ENCODE results near the gene TRAPPC11. TPM values are rescaled to one million over a fixed set of nuclear protein-coding genes. Genes with fewer than 3 reads are reported as not detected.
A peak's percentile ranks its signal among the peaks of the same experiment; 100 is the strongest.

Gene TRAPPC11
- total and polyA plus RNA-seq, 4 donors: 7.6 to 27.9 (median 14.9) TPM

DNA sequence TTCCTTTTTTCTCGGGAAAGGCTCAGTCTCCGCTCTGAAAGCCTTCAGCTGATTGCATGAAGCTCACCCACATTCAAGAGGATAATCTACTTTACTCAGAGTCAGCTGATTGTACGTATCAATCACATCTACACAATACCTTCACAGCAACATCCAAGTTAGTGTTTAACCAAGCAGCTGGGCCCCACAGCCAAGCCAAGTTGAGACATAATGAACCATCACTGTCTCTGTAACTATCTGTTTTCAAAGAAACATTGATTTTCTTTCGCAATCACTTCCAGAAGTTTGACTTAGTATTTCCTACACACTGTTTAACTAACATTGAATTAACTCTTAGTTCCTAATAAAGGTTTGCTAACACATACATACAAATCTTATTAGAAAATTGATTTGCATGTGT, 40.4 kb upstream of the TRAPPC11 start:
- TF ChIP-seq JUND (IDR thresholded peaks at IDR 0.05): peak; percentile 27 to 88
- no peak for TF ChIP-seq FOXA2 (IDR thresholded peaks at IDR 0.05)
- TF ChIP-seq RAD21 (IDR thresholded peaks at IDR 0.05): peak in 1 of 2 donors; percentile 13
- TF ChIP-seq, protein P1, sequence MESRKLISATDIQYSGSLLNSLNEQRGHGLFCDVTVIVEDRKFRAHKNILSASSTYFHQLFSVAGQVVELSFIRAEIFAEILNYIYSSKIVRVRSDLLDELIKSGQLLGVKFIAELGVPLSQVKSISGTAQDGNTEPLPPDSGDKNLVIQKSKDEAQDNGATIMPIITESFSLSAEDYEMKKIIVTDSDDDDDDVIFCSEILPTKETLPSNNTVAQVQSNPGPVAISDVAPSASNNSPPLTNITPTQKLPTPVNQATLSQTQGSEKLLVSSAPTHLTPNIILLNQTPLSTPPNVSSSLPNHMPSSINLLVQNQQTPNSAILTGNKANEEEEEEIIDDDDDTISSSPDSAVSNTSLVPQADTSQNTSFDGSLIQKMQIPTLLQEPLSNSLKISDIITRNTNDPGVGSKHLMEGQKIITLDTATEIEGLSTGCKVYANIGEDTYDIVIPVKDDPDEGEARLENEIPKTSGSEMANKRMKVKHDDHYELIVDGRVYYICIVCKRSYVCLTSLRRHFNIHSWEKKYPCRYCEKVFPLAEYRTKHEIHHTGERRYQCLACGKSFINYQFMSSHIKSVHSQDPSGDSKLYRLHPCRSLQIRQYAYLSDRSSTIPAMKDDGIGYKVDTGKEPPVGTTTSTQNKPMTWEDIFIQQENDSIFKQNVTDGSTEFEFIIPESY (IDR thresholded peaks at IDR 0.05): peak; percentile 58
- TF ChIP-seq, protein P2, sequence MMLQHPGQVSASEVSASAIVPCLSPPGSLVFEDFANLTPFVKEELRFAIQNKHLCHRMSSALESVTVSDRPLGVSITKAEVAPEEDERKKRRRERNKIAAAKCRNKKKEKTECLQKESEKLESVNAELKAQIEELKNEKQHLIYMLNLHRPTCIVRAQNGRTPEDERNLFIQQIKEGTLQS (IDR thresholded peaks at IDR 0.05): no peak
- TF ChIP-seq, protein P3, sequence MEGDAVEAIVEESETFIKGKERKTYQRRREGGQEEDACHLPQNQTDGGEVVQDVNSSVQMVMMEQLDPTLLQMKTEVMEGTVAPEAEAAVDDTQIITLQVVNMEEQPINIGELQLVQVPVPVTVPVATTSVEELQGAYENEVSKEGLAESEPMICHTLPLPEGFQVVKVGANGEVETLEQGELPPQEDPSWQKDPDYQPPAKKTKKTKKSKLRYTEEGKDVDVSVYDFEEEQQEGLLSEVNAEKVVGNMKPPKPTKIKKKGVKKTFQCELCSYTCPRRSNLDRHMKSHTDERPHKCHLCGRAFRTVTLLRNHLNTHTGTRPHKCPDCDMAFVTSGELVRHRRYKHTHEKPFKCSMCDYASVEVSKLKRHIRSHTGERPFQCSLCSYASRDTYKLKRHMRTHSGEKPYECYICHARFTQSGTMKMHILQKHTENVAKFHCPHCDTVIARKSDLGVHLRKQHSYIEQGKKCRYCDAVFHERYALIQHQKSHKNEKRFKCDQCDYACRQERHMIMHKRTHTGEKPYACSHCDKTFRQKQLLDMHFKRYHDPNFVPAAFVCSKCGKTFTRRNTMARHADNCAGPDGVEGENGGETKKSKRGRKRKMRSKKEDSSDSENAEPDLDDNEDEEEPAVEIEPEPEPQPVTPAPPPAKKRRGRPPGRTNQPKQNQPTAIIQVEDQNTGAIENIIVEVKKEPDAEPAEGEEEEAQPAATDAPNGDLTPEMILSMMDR (IDR thresholded peaks at IDR 0.05; ENCODE audit: low read depth, low read length, missing input control): no peak
- peak; percentile 67 to 68 for TF ChIP-seq HNF4A (conservative IDR thresholded peaks at IDR 0.05)
- TF ChIP-seq HNF4G (IDR thresholded peaks at IDR 0.05): peak; percentile 36
- TF ChIP-seq, protein P4, sequence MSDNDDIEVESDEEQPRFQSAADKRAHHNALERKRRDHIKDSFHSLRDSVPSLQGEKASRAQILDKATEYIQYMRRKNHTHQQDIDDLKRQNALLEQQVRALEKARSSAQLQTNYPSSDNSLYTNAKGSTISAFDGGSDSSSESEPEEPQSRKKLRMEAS (IDR thresholded peaks at IDR 0.05): peak; percentile 71
- no peak for TF ChIP-seq FOXA1 (IDR thresholded peaks at IDR 0.05)
- peak; percentile 50 to 69 for TF ChIP-seq RXRA (IDR thresholded peaks at IDR 0.05)
- TF ChIP-seq, protein P5, sequence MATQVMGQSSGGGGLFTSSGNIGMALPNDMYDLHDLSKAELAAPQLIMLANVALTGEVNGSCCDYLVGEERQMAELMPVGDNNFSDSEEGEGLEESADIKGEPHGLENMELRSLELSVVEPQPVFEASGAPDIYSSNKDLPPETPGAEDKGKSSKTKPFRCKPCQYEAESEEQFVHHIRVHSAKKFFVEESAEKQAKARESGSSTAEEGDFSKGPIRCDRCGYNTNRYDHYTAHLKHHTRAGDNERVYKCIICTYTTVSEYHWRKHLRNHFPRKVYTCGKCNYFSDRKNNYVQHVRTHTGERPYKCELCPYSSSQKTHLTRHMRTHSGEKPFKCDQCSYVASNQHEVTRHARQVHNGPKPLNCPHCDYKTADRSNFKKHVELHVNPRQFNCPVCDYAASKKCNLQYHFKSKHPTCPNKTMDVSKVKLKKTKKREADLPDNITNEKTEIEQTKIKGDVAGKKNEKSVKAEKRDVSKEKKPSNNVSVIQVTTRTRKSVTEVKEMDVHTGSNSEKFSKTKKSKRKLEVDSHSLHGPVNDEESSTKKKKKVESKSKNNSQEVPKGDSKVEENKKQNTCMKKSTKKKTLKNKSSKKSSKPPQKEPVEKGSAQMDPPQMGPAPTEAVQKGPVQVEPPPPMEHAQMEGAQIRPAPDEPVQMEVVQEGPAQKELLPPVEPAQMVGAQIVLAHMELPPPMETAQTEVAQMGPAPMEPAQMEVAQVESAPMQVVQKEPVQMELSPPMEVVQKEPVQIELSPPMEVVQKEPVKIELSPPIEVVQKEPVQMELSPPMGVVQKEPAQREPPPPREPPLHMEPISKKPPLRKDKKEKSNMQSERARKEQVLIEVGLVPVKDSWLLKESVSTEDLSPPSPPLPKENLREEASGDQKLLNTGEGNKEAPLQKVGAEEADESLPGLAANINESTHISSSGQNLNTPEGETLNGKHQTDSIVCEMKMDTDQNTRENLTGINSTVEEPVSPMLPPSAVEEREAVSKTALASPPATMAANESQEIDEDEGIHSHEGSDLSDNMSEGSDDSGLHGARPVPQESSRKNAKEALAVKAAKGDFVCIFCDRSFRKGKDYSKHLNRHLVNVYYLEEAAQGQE (IDR thresholded peaks at IDR 0.05): no peak
- TF ChIP-seq TAF1 (conservative IDR thresholded peaks at IDR 0.05): peak; percentile 93
- TF ChIP-seq GABPA (IDR thresholded peaks at IDR 0.05 in 1 of 2, conservative IDR thresholded peaks at IDR 0.05 in 1 of 2): no peak
- no peak for TF ChIP-seq NR2F2 (IDR thresholded peaks at IDR 0.05)
- TF ChIP-seq SP1 (IDR thresholded peaks at IDR 0.05): peak; percentile 53
- no peak for TF ChIP-seq YY1 (IDR thresholded peaks at IDR 0.05)
- TF ChIP-seq EGR1 (IDR thresholded peaks at IDR 0.05; ENCODE audit: low read depth in 2 of 2): peak in 1 of 2 donors; percentile 76
- no peaks in the 10 kb centered on the region for H3K36me3 ChIP-seq (ENCODE audit: control insufficient read depth in 4 of 4, insufficient read depth in 3 of 4, low read depth in 1 of 4, low read length in 3 of 4)
- WGBS: 32% methylated on average over 4 of the region's 4 CpGs
- H3K27ac ChIP-seq (ENCODE audit: low read depth in 1 of 2, low read length in 2 of 2): peak overlapping the region; percentile 21 to 34
- no peaks in the 10 kb centered on the region for H3K9me3 ChIP-seq (ENCODE audit: control insufficient read depth in 4 of 4, low read length in 3 of 4)
- H3K9ac ChIP-seq (ENCODE audit: low read depth in 1 of 2, low read length in 2 of 2): peak overlapping the region in 1 of 2 donors; percentile 53
- H3K4me3 ChIP-seq (ENCODE audit: low read depth in 1 of 3, low read length in 3 of 3): peak overlapping the region; percentile 35 to 66 (median 36)
- no peak for DNase-seq (ENCODE audit: low spot score)
- no peaks in the 10 kb centered on the region for H3K27me3 ChIP-seq (ENCODE audit: control insufficient read depth in 4 of 4, insufficient read depth in 4 of 4, low read length in 3 of 4)
- H3K4me1 ChIP-seq (ENCODE audit: control insufficient read depth in 4 of 4, insufficient read depth in 4 of 4, low read length in 3 of 4): peaks cover 2 to 32% (median 25%) of the 10 kb centered on the region in 4 donors

Measured in liver (tissue), 9 donors.